ENCODE results near the gene MAD2L2.

MAD2L2 gene

DNA sequence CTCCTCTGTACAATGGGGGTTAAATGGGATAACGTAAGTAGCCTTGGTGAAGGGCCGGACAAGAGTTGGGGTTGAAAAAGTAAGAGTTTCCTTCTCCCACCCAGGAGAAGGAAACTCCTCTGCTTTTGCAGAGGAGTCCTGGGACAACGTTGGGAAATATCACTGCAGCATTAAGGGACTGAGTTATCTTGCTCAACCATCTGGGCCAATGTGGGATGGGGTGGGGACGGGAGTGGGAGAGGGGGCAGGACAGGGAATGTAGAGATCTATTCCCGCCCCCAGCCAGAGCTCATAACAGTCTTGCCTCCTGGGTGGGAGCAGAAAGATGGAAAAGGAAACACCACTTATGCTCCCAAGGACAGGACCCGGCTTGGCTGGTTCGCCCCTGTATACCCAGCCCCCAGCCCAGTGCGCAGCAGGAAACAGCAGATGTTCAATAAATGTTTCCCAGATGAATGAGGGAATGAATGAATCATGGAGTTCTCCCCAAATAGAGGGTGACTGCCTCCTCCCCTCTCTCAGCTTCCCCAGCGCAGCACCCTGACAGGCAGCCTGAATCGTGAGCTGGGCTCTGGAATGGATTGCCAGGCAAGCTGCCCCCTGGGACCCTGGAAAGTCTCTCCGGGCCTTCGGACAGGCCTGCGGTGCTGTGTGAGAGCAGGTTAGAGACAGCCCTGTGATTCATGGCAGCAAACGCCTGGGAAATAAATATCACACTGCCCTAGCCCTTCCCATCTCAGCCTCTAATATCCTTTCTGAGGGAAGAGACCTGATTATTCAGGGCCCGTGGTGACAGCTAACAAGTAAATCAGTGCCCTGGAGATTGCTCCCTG lies 51.5 kb downstream of the MAD2L2 start:
- DNase-seq (ENCODE audit: low spot score): no peak

- no peak for DNase-seq (ENCODE audit: low spot score)
Observed at GRCh38 chr1:11628767-11629166, 52.2 kb downstream of the MAD2L2 start.

DNA sequence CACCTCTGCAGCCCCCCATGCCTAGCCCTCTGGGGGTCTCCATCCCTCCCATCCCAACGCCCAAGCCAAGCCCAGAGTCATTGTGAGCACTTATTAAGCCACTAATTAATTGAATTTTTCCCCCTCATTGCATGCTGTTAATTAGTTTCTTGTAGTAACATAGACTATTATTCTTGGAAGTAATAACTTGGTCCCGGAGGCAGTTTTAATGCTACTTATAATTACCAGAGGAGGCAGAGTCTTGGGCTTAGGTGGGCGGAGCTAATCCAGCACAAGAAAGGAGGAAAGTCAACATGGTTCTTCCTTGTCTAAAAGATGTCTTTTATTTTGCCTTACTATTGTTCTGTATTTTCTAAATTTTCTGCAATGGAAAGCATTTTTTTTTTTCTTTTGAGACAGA lies 54.4 kb downstream of the MAD2L2 start:
- no peak for DNase-seq (ENCODE audit: low spot score)

Measured in left forelimb (tissue), 1 donor.